ENCODE measurements around the gene HHIP.

GRCh38 chr4:144667500-144667899 lies 21.5 kb downstream of the HHIP start:
- TF ChIP-seq POLR2A (IDR thresholded peaks at IDR 0.05; ENCODE audit: insufficient read depth in 1 of 2, low read depth in 2 of 2, low read length in 2 of 2) (no peak), KMT2A (CRISPR knock-in tag; IDR thresholded peaks at IDR 0.05) (no peak), ZNF547 (CRISPR knock-in tag; IDR thresholded peaks at IDR 0.05) (no peak), HDAC1 (CRISPR knock-in tag; IDR thresholded peaks at IDR 0.05) (no peak), TEAD2 (CRISPR knock-in tag; IDR thresholded peaks at IDR 0.05) (no peak), ELK4 (CRISPR knock-in tag; IDR thresholded peaks at IDR 0.05; ENCODE audit: borderline replicate concordance) (no peak), KLF9 (CRISPR knock-in tag; IDR thresholded peaks at IDR 0.05; ENCODE audit: low read depth) (no peak), NCOR1 (IDR thresholded peaks at IDR 0.05; ENCODE audit: borderline replicate concordance, low read length) (no peak), AFF4 (CRISPR knock-in tag; IDR thresholded peaks at IDR 0.05) (no peak), ZNF138 (CRISPR knock-in tag; IDR thresholded peaks at IDR 0.05; ENCODE audit: low read depth) (no peak), NR3C1 (CRISPR knock-in tag; IDR thresholded peaks at IDR 0.05) (no peak), CTCF (CRISPR knock-in tag; IDR thresholded peaks at IDR 0.05) (no peak), GZF1 (CRISPR knock-in tag; IDR thresholded peaks at IDR 0.05) (no peak)

Data from HepG2 (cell line).